ENCODE results near the gene MOG. TPM values are rescaled to one million over a fixed set of nuclear protein-coding genes. Genes with fewer than 3 reads are reported as not detected.

The MOG gene
- total and polyA plus RNA-seq, 12 donors = not detected

DNA sequence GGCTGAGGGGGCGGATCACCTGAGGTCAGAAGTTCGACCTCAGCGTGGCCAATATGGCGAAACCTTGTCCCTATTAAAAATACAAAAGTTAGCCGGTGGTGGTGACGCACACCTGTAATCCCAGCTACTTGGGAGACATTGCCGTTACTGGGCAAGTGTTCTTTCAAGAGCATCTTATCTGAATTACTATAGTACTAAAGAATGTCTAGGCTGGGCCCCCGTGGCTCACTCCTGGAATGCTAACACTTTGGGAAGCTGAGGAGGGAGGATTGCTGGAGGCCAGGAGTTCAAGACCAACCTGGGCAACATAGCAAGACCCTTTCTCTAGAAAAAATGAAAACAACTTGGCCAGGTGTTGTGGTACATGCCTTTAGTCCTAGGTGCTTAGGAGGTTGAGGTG is 24.9 kb downstream of the MOG start:
- Histone ChIP-seq H3K4me1 (replicated peaks in 1 of 2) (no peaks in the 10 kb centered on the region), H3K27me3 (no peaks in the 10 kb centered on the region), H3K4me3 (no peak overlapping the region), H3K9me3 (replicated peaks in 1 of 3) (no peaks in the 10 kb centered on the region), H3K36me3 (replicated peaks in 1 of 2) (no peaks in the 10 kb centered on the region), H3K27ac (no peak overlapping the region)
- no peak for TF ChIP-seq POLR2A (IDR thresholded peaks at IDR 0.05)
- TF ChIP-seq, protein P1, sequence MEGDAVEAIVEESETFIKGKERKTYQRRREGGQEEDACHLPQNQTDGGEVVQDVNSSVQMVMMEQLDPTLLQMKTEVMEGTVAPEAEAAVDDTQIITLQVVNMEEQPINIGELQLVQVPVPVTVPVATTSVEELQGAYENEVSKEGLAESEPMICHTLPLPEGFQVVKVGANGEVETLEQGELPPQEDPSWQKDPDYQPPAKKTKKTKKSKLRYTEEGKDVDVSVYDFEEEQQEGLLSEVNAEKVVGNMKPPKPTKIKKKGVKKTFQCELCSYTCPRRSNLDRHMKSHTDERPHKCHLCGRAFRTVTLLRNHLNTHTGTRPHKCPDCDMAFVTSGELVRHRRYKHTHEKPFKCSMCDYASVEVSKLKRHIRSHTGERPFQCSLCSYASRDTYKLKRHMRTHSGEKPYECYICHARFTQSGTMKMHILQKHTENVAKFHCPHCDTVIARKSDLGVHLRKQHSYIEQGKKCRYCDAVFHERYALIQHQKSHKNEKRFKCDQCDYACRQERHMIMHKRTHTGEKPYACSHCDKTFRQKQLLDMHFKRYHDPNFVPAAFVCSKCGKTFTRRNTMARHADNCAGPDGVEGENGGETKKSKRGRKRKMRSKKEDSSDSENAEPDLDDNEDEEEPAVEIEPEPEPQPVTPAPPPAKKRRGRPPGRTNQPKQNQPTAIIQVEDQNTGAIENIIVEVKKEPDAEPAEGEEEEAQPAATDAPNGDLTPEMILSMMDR (IDR thresholded peaks at IDR 0.05) = no peak
- DNase-seq = no peak
- 79 to 93% (median 84%) methylated on average over 8 of the region's 8 CpGs for WGBS, 4 donors
- intact Hi-C loops (cut with DNase I) = no loop called here

DNA sequence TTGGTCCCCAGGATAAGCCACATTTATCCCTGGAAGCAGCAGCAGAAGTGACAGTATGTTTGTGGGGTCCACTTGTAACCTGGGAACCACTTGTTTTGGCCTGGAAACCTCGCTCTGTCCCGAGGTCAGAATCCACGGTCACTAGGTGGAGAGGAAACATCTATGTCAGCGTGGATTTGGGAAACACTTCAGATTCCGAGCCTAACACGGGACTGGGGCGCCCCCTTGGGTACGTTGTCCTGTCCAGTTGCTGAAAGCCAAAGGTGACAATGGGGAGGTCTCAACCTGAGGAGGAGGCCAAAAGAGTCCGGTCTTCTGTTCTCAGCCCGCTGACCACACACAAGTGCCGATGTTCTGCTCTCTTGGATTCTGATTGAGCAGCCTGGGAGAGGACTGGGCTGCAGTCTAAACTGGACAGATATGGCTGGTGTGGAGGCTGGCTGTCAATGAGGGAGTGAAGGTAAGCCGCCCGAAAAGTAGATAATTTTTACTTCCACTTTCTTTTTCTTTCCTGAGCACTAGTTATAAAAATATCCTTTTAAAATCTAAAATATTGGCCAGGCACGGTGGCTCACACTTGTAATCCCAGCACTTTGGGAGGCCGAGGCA is 28.9 kb downstream of the MOG start:
- no peaks in the 10 kb centered on the region for H3K4me1 ChIP-seq (replicated peaks in 1 of 2)
- no peak overlapping the region for H3K27ac ChIP-seq
- TF ChIP-seq POLR2A (IDR thresholded peaks at IDR 0.05) = no peak
- TF ChIP-seq, protein P1 (IDR thresholded peaks at IDR 0.05) = peak in 1 of 6 experiments; percentile 9
- no peak overlapping the region for H3K4me3 ChIP-seq
- peak in 2 of 7 donors; percentile 9 to 13 for DNase-seq
- 53 to 77% (median 60%) methylated on average over 8 to 15 of the region's 15 CpGs for WGBS, 4 donors
- intact Hi-C loops (cut with DNase I) = no loop called here
- H3K36me3 ChIP-seq (replicated peaks in 1 of 2) = no peaks in the 10 kb centered on the region
- H3K9me3 ChIP-seq (replicated peaks in 1 of 3) = no peaks in the 10 kb centered on the region
- H3K27me3 ChIP-seq = no peaks in the 10 kb centered on the region

DNA sequence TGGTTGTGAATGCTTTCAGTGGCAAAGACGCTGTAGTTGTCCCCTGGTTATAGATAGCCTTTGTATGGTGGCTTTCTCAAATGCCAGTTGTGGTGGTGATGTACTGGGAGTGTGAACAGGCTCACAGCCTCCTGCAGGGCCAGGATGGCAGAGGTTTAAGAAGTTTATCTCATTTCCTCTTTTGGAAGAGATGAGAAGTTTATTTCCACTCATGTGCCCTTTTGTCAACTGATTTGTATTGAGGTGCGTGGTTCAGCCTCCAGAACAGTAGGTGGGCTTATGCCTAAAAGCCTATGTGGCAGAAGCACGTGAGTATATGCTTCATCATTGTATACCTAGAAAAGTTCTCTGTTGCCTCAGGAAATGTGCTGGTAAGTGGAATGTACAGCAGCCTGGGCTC is 37.7 kb downstream of the MOG start:
- Histone ChIP-seq H3K9me3 (replicated peaks in 1 of 3) (no peaks in the 10 kb centered on the region), H3K27me3 (no peaks in the 10 kb centered on the region), H3K4me1 (replicated peaks in 1 of 2) (no peaks in the 10 kb centered on the region), H3K36me3 (replicated peaks in 1 of 2) (no peaks in the 10 kb centered on the region), H3K4me3 (no peak overlapping the region), H3K27ac (no peak overlapping the region)
- no peak for DNase-seq
- WGBS, 4 donors = 44 to 63% (median 46%) methylated on average over 3 of the region's 3 CpGs
- intact Hi-C loops (cut with DNase I) = no loop called here
- TF ChIP-seq, protein P1 (IDR thresholded peaks at IDR 0.05) = no peak

GRCh38 chr6:29696147-29697125 is 39.5 kb downstream of the MOG start:
- peak in 3 of 7 donors; percentile 19 to 56 (median 29) for DNase-seq
- Histone ChIP-seq H3K9me3 (replicated peaks in 1 of 3) (no peaks in the 10 kb centered on the region), H3K27me3 (no peaks in the 10 kb centered on the region), H3K4me3 (no peak overlapping the region), H3K36me3 (replicated peaks in 1 of 2) (no peaks in the 10 kb centered on the region), H3K4me1 (replicated peaks in 1 of 2) (no peaks in the 10 kb centered on the region), H3K27ac (no peak overlapping the region)
- 66 to 80% (median 70%) methylated on average over 10 of the region's 10 CpGs for WGBS, 4 donors
- intact Hi-C loops (cut with DNase I) = no loop called here
- TF ChIP-seq POLR2A (IDR thresholded peaks at IDR 0.05) = no peak
- TF ChIP-seq, protein P1 (IDR thresholded peaks at IDR 0.05) = peak; percentile 16 to 44 (median 25)
